ENCODE measurements around the gene CFAP251. TPM values are rescaled to one million over a fixed set of nuclear protein-coding genes. Genes with fewer than 3 reads are reported as not detected.
"Not testable (repeated sequence)": the region's sequence is repeated elsewhere in the genome, so short reads cannot be mapped to it uniquely, and the experiment has no call there.

Gene CFAP251
- total RNA-seq, 2 donors from 2014 or later: 1.8 to 12.6 TPM

DNA sequence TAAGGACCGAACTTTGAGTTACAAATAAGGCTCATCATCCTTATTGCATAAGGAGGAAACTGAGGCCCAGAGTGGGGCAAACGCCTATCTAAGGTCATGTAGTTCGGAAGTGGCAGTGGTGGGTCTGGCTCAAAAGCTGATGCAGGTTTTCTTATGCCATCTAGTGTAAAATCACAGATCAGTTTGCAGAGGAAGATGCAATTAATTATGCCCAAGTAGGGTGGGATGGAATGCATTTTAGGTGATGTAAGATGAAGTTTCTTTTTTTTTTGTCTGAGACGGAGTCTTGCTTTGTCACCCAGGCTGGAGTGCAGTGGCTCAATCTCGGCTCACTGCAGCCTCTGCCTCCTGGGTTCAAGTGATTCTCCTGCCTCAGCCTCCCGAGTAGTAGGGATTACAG lies 28.7 kb upstream of the CFAP251 start:
- Mint-ChIP-seq H3K4me1 (peaks cover 25% of the 10 kb centered on the region), H3K36me3 (ENCODE audit: low read depth) (peaks cover 40% of the 10 kb centered on the region), H3K4me3 (peak overlapping the region; percentile 94), H3K27ac (peak overlapping the region; percentile 93)
- not testable (repeated sequence) for ATAC-seq (replicated peaks); H3K9me3 Mint-ChIP-seq; H3K27me3 Mint-ChIP-seq

DNA sequence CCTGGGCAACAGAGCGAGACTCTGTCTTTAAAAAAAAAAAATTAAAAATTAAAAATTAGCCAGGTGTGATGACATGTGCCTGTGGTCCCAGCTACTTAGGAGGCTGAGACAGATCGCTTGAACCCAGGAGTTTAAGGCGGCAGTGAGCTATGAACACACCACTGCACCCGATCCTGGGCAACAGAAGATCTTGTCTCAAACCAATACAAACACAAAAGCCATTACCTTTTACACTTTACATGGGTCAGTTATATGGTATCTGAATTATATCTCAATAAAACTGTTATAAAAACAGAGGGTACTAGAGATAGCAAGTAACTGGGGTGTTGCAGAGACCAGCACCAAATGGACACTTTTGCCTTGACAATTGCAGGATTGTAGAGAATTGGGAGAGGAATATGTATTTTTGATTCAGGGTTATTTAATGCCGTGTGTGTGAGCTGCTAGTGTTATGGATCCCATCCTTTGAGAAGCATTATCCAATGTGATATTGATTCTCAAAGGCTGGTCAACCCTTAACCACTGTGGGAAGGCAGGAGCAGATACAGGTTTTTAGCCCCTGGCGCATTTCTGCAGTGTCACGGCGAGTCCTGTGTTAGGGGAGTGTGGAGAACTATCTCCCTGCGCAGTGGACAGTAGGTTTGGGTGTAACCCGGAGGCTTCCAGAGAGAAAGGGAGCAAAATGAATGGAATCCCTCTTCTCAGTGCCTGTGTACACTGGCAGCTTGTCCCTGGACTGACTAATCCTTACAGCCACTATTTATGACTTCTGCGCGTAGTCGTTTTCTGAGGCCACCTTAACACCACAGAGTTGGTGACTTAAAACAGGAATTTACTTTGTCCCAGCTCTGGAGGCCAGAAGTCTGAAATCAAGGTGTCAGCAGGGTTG lies 25.5 kb upstream of the CFAP251 start:
- no peaks in the 10 kb centered on the region for H3K27me3 Mint-ChIP-seq
- H3K4me1 Mint-ChIP-seq: peaks cover 21% of the 10 kb centered on the region
- no peaks in the 10 kb centered on the region for H3K9me3 Mint-ChIP-seq
- H3K36me3 Mint-ChIP-seq (ENCODE audit: low read depth): peaks cover 69% of the 10 kb centered on the region
- ATAC-seq (replicated peaks): no peak
- peak overlapping the region; percentile 56 for H3K4me3 Mint-ChIP-seq
- peak overlapping the region; percentile 91 for H3K27ac Mint-ChIP-seq

DNA sequence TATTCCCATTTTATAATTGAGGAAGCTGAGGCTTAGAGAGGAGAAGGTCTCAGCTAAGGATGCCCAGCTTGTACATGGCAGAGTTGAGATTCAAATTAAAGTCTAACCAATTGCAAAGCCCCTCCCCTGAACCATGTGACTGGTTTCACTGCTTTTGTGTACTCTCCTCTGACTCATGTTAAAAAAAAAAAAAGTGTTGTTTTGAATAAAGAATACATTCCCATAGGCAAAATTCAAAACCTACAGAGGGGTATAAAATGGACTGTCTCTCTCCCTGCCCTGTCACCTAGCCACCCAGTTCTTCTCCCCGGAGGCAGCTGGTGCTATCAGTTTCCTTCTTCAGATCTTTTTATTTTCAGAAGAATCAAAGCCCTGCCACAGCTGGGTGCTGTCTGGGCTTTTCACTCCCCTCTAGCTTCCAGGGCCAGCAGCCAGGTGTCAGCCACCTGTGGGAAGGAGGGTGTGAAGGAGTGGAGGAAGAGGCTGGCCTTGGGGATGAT lies 24.4 kb upstream of the CFAP251 start:
- peak; percentile 84 for ATAC-seq (replicated peaks)
- no peaks in the 10 kb centered on the region for H3K9me3 Mint-ChIP-seq
- peaks cover 21% of the 10 kb centered on the region for H3K4me1 Mint-ChIP-seq
- peak overlapping the region; percentile 56 for H3K4me3 Mint-ChIP-seq
- peaks cover 75% of the 10 kb centered on the region for H3K36me3 Mint-ChIP-seq (ENCODE audit: low read depth)
- H3K27me3 Mint-ChIP-seq: no peaks in the 10 kb centered on the region
- H3K27ac Mint-ChIP-seq: peak overlapping the region; percentile 91

DNA sequence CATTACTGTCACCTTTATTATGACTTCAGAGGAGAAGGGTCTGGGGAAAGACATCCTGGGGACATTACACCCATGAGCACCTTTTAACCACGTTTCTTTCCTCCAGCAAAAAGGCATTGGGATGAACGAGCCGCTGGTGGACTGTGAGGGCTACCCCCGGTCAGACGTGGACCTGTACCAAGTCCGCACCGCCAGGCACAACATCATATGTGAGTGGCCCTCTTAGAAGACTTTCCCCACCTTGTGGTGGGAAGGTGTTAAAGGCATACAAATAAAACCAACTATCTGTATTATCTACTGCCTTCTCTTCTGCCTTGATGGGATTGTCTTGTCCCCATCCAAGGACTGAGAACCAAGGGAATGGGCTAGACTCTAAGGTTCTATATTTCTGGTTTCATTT lies 23.8 kb upstream of the CFAP251 start:
- peak overlapping the region; percentile 56 for H3K4me3 Mint-ChIP-seq
- no peaks in the 10 kb centered on the region for H3K27me3 Mint-ChIP-seq
- H3K27ac Mint-ChIP-seq: peak overlapping the region; percentile 91
- peaks cover 18% of the 10 kb centered on the region for H3K4me1 Mint-ChIP-seq
- no peaks in the 10 kb centered on the region for H3K9me3 Mint-ChIP-seq
- no peak for ATAC-seq (replicated peaks)
- H3K36me3 Mint-ChIP-seq (ENCODE audit: low read depth): peaks cover 76% of the 10 kb centered on the region

DNA sequence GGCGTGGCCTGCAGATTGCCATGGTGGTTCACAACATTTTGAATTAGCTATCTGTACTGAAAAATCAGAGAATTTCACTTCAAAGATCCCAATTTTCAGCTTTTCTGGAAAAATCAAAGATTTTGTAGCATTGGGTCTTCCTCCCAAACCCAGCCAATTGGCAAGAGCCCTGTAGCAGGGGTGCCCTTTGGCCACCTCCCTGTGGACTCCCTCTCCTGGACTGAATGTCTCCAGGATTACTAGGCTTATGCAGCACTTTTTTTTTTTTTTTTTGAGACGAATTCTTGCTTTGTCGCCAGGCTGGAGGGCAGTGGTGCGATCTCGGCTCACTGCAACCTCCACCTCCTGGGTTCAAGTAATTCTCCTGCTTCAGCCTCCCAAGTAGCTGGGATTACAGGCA lies 20.1 kb upstream of the CFAP251 start:
- Mint-ChIP-seq H3K27me3 (no peaks in the 10 kb centered on the region), H3K4me1 (peaks cover 11% of the 10 kb centered on the region), H3K27ac (no peak overlapping the region), H3K9me3 (no peaks in the 10 kb centered on the region), H3K4me3 (no peak overlapping the region), H3K36me3 (ENCODE audit: low read depth) (peaks cover 94% of the 10 kb centered on the region)
- no peak for ATAC-seq (replicated peaks)

DNA sequence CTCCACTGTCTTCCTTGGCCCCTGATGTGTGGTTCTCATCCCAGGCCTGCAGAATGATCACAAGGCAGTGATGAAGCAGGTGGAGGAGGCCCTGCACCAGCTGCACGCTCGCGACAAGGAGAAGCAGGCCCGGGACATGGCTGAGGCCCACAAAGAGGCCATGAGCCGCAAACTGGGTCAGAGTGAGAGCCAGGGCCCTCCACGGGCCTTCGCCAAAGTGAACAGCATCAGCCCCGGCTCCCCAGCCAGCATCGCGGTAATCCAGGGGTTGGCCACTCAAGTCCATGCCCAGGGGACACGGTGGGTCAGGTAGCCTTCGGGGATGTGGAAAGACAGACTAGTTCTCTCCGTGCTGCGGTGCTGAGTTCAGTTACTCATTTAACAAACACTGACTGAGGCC lies 18.8 kb upstream of the CFAP251 start:
- Mint-ChIP-seq H3K9me3 (no peaks in the 10 kb centered on the region), H3K27me3 (no peaks in the 10 kb centered on the region), H3K4me1 (no peaks in the 10 kb centered on the region), H3K4me3 (no peak overlapping the region), H3K36me3 (ENCODE audit: low read depth) (peaks cover 92% of the 10 kb centered on the region), H3K27ac (peak overlapping the region; percentile 39)
- ATAC-seq (replicated peaks): no peak

DNA sequence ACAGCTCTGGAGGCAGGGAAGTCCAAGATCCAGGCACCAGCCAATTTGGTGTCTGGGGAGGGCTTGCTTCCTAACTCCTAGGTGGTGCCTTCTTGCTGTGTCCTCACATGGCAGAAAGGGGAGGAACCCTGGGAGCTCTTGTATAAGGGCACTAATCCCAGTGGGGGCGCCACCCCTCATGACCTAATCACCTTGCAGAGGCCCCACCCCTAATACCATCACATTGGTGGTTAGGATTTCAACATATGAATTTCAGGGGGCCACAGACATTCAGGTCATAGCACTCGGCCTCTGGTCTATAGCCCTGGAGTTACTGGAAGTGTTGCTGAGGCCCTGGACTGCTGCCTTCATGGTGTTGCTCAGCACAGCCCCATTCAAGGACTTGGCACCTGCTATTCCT lies 15.2 kb upstream of the CFAP251 start:
- no peaks in the 10 kb centered on the region for H3K27me3 Mint-ChIP-seq
- no peak overlapping the region for H3K27ac Mint-ChIP-seq
- H3K36me3 Mint-ChIP-seq (ENCODE audit: low read depth): peaks cover 92% of the 10 kb centered on the region
- H3K4me3 Mint-ChIP-seq: no peak overlapping the region
- H3K9me3 Mint-ChIP-seq: no peaks in the 10 kb centered on the region
- ATAC-seq (replicated peaks): no peak
- H3K4me1 Mint-ChIP-seq: no peaks in the 10 kb centered on the region

DNA sequence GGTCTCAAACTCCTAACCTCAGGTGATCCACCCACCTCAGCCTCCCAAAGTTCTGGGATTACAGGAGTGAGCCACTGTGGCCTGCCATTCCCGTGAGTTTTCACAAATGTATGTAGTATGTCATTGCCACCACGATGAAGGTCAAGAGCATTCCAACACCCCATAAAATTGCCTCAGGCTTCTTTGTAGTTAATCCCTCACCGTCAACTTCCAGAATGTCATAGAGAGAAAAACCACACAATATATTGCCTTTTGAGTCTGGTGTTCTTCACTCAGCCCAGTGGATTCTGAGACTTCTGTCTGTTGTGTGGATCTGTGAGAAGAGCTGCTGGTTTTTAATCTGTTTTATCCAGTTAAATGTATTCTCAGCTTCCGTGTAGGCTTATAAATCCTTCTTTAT lies 12.6 kb upstream of the CFAP251 start:
- H3K4me3 Mint-ChIP-seq: no peak overlapping the region
- no peaks in the 10 kb centered on the region for H3K4me1 Mint-ChIP-seq
- H3K27me3 Mint-ChIP-seq: no peaks in the 10 kb centered on the region
- no peak for ATAC-seq (replicated peaks)
- H3K27ac Mint-ChIP-seq: no peak overlapping the region
- H3K9me3 Mint-ChIP-seq: no peaks in the 10 kb centered on the region
- H3K36me3 Mint-ChIP-seq (ENCODE audit: low read depth): peaks cover 88% of the 10 kb centered on the region

DNA sequence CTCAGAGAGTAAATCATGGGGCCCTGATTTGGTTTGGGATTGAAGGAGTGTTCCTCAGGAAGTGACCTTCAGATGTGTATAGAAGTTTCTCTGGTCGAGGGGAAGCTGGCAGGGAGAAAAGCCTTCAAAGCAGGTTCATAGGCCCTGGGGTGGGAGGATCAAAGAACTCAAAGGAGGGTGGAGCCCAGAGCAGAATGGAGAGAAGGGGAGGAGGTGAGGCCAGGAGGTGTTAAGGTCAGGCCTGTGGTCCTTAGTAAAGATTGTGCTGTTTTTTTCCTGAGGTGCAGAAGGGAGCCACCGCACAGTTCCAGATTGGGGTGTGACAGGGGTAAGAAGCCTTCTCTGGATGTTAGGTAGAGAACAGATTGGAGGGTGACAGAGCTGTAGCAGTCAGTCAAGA lies 9.7 kb upstream of the CFAP251 start:
- Mint-ChIP-seq H3K36me3 (ENCODE audit: low read depth) (peaks cover 76% of the 10 kb centered on the region), H3K9me3 (no peaks in the 10 kb centered on the region), H3K27ac (peak overlapping the region; percentile 55), H3K27me3 (no peaks in the 10 kb centered on the region), H3K4me1 (peaks cover 6% of the 10 kb centered on the region), H3K4me3 (no peak overlapping the region)
- no peak for ATAC-seq (replicated peaks)

DNA sequence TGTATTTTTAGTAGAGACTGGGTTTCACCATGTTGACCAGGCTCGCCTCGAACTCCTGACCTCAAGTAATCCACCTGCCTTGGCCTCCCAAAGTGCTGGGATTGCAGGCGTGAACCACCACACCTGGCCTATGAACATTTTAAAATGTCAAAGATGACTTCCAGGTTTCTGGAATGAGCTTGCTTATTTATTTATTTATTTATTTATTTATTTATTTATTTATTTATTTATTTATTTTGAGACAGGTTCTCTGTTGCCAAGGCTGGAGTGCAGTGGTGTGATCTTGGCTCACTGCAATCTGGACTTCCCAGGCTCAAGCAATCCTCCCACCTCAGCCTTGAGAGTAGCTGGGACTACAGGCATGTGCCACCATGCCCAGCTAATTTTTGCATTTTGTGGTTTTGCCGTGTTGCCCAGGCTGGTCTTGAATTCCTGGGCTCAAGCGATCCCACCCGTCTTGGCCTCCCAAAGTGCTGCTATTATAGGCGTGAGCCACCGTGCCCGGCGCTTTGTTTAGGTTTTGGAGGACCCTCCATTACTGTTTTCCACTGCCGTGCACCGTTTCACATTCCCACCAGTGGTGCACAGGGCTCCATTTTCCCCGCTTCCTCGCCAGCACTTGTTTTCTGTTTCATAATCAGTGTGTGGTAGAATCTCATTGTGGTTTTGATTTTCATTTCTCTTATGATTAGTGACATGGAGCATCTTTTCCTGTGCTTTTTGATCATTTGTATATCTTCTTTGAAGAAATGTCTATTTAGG lies 6.4 kb upstream of the CFAP251 start:
- no peaks in the 10 kb centered on the region for H3K27me3 Mint-ChIP-seq
- peaks cover 67% of the 10 kb centered on the region for H3K36me3 Mint-ChIP-seq (ENCODE audit: low read depth)
- H3K27ac Mint-ChIP-seq: peak overlapping the region; percentile 78
- peak overlapping the region; percentile 76 for H3K4me3 Mint-ChIP-seq
- H3K9me3 Mint-ChIP-seq: no peaks in the 10 kb centered on the region
- ATAC-seq (replicated peaks): peak; percentile 96
- peaks cover 6% of the 10 kb centered on the region for H3K4me1 Mint-ChIP-seq

DNA sequence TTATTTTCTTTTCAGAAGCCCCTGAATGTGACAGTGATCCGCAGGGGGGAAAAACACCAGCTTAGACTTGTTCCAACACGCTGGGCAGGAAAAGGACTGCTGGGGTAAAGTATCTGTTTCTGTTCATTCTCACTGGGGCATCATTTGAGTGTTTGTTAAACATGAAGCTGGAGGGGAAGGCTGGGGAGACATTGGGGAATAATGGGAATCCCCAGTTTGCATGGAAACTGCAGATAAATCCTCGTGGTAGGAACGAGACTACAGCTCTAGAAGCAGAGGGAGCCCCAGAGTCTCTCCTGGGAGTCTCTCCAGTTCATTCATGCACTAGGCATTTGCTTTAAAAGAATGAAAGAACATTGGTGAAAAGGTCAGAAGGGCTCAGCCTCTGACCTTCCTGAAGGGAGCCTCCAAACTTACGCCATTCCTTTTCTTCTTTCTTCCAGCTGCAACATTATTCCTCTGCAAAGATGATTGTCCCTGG lies 2.5 kb upstream of the CFAP251 start:
- no peaks in the 10 kb centered on the region for H3K27me3 Mint-ChIP-seq
- ATAC-seq (replicated peaks): no peak
- H3K36me3 Mint-ChIP-seq (ENCODE audit: low read depth): peaks cover 50% of the 10 kb centered on the region
- H3K4me1 Mint-ChIP-seq: peaks cover 17% of the 10 kb centered on the region
- H3K27ac Mint-ChIP-seq: no peak overlapping the region
- no peaks in the 10 kb centered on the region for H3K9me3 Mint-ChIP-seq
- no peak overlapping the region for H3K4me3 Mint-ChIP-seq

DNA sequence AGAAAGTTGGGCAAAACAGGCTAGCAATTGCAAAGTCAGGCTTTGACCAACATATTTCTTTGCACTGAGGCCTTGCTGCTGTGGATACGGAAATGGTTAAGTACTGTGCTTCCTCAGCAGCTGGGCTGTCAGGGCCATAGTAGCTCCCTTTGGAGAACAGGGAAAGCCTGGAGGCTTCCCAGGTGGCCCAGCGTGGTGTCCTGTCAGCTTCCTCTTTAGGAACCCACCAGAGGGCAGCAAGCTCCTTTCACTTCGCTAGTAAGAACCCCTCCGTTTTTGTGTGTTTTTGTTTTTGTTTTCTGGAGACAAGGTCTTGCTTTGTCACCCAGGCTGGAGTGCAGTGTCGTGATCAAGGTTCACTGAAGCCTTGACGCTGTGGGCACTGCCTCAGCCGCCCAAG lies 1.7 kb upstream of the CFAP251 start:
- Mint-ChIP-seq H3K27ac (peak overlapping the region; percentile 96), H3K36me3 (ENCODE audit: low read depth) (peaks cover 42% of the 10 kb centered on the region), H3K9me3 (no peaks in the 10 kb centered on the region)

DNA sequence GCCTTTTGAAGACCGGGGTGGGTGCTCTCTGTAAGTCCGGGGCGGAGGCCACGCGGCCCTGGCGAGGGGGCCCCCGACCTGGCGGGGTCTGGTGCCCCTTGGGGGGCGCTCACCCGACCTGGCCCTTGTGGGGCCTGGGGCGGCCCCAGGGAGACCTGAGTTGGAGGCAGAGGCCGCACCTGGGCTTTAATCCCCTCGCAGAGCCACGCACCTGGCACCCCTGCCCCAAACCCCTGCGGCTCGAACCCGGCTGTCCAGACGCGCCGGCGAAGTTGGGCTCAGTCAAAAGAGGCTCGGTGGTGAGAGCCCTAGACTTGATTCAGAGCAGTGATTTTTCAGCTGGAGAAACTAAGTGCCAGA lies 267 bp downstream of the CFAP251 start:
- peaks cover 11% of the 10 kb centered on the region for H3K4me1 Mint-ChIP-seq
- H3K9me3 Mint-ChIP-seq: no peaks in the 10 kb centered on the region
- peak overlapping the region; percentile 96 for H3K27ac Mint-ChIP-seq
- no peaks in the 10 kb centered on the region for H3K27me3 Mint-ChIP-seq
- ATAC-seq (replicated peaks): peak; percentile 14
- H3K4me3 Mint-ChIP-seq: peak overlapping the region; percentile 94
- peaks cover 34% of the 10 kb centered on the region for H3K36me3 Mint-ChIP-seq (ENCODE audit: low read depth)

More for the DNA sequence above, 1.7 kb upstream of the CFAP251 start:
- Mint-ChIP-seq H3K27me3 (no peaks in the 10 kb centered on the region), H3K4me1 (peaks cover 17% of the 10 kb centered on the region), H3K4me3 (peak overlapping the region; percentile 94)
- ATAC-seq (replicated peaks): no peak

DNA sequence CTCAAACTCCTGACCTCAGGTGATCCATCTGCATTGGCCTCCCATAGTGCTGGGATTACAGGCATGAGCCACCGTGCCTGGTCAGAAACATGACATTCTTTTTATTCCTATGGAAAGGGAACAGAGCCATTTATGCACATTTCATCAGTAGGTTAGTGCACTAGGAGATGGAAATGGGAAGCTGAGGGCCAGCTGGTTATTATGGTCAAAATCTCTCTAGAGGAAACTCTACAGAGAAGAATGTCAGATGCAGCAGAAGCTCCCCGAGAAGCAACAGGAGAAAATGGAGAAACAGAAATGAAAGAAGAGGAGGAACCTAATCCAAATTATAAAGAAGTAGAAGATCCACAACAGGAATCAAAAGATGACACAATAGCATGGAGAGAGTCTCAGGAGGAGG lies 2.7 kb downstream of the CFAP251 start:
- Mint-ChIP-seq H3K4me1 (peaks cover 11% of the 10 kb centered on the region), H3K27me3 (no peaks in the 10 kb centered on the region), H3K36me3 (ENCODE audit: low read depth) (peaks cover 25% of the 10 kb centered on the region), H3K27ac (peak overlapping the region; percentile 3), H3K9me3 (no peaks in the 10 kb centered on the region), H3K4me3 (no peak overlapping the region)
- no peak for ATAC-seq (replicated peaks)

DNA sequence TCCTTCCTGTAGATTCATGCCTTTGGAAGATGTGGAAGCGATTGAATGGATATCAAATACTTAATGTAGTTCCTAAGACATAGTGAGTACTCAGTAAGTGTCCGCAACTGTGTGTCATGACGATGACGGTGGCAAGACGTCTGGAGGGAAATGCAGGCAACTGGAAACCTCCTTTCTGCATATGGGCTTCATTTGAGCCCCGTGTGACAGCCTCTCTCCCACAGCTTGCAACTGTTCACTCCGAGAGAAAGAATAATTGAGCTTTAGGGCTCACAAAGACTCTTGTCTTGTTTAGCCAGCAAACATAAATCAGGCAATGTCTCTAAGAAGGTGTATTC lies 6.9 kb downstream of the CFAP251 start:
- no peaks in the 10 kb centered on the region for H3K27me3 Mint-ChIP-seq
- no peaks in the 10 kb centered on the region for H3K4me1 Mint-ChIP-seq
- H3K36me3 Mint-ChIP-seq (ENCODE audit: low read depth): no peaks in the 10 kb centered on the region
- H3K4me3 Mint-ChIP-seq: no peak overlapping the region
- H3K27ac Mint-ChIP-seq: no peak overlapping the region
- no peak for ATAC-seq (replicated peaks)
- no peaks in the 10 kb centered on the region for H3K9me3 Mint-ChIP-seq
